HG03520 (cell line): ENCODE data around the gene GFPT1.

ENCODE experiments used
- ATAC-seq: cut with Tn5 transposase; IDR thresholded peaks from one replicate; pipeline ENCODE4 v1.9.1; 2021; ENCODE audit warnings: mild to moderate bottlenecking, moderate library complexity; ENCODE audit not compliant: unreplicated experiment

The GFPT1 gene

GRCh38 chr2:69296421-69296820 lies 90.6 kb downstream of the GFPT1 start:
- ATAC-seq, result no peak

- no peak for ATAC-seq
These were observed 94.8 kb downstream of the GFPT1 start for GRCh38 chr2:69292256-69292655.

GRCh38 chr2:69291721-69292120 lies 95.3 kb downstream of the GFPT1 start:
- no peak for ATAC-seq

- ATAC-seq, result no peak
These were observed 95.9 kb downstream of the GFPT1 start for GRCh38 chr2:69291004-69291650.

- no peak for ATAC-seq
These were observed 98.6 kb downstream of the GFPT1 start for GRCh38 chr2:69288429-69288828.

GRCh38 chr2:69287544-69287943 lies 99.5 kb downstream of the GFPT1 start:
- ATAC-seq, result no peak

- no peak for ATAC-seq
These were observed 101.6 kb downstream of the GFPT1 start for GRCh38 chr2:69285379-69285894.

- no peak for ATAC-seq
These were observed 106.1 kb downstream of the GFPT1 start for GRCh38 chr2:69280796-69281412.

GRCh38 chr2:69279931-69280681 lies 106.9 kb downstream of the GFPT1 start:
- ATAC-seq, result no peak

GRCh38 chr2:69279211-69279610 lies 107.8 kb downstream of the GFPT1 start:
- no peak for ATAC-seq

GRCh38 chr2:69278366-69278765 lies 108.7 kb downstream of the GFPT1 start:
- ATAC-seq, result no peak

- ATAC-seq, result no peak
These were observed 111.5 kb downstream of the GFPT1 start for GRCh38 chr2:69275490-69275889.

GRCh38 chr2:69272803-69273471 lies 114.1 kb downstream of the GFPT1 start:
- ATAC-seq, result no peak

- no peak for ATAC-seq
These were observed 115.2 kb downstream of the GFPT1 start for GRCh38 chr2:69271831-69272257.
